Endodermal cell (in vitro differentiated cells): ENCODE data around the gene IQCE. TPM values are rescaled to one million over a fixed set of nuclear protein-coding genes. Genes with fewer than 3 reads are reported as not detected.
"Not testable (repeated sequence)": the region's sequence is repeated elsewhere in the genome, so short reads cannot be mapped to it uniquely, and the experiment has no call there.

Experiments
- DNase-seq: peaks from one replicate; pipeline ENCODE4 v3.0.0-alpha.2; 2017
- H3K27ac ChIP-seq: 2 replicates; pipeline ENCODE4 v1.5.1; 2013; ENCODE audit warnings: mild to moderate bottlenecking, low read depth, low read length, moderate library complexity
- H3K27me3 ChIP-seq: 2 replicates; pipeline ENCODE4 v1.6.1; 2013; ENCODE audit warnings: mild to moderate bottlenecking, low read length, moderate library complexity; ENCODE audit not compliant: insufficient read depth, control insufficient read depth, poor library complexity, severe bottlenecking
- H3K36me3 ChIP-seq: 2 replicates; pipeline ENCODE4 v1.7.0; 2013; ENCODE audit warnings: mild to moderate bottlenecking, low read length, moderate library complexity; ENCODE audit not compliant: control insufficient read depth, insufficient read depth
- H3K4me1 ChIP-seq: one replicate; pipeline ENCODE4 v1.7.0; 2013; ENCODE audit warnings: low read length; ENCODE audit not compliant: control insufficient read depth, insufficient read depth
- H3K4me3 ChIP-seq: 2 replicates; pipeline ENCODE4 v1.5.1; 2013; ENCODE audit warnings: mild to moderate bottlenecking, low read length, moderate library complexity
- H3K9ac ChIP-seq: 2 replicates; pipeline ENCODE4 v1.6.1; 2013; ENCODE audit warnings: mild to moderate bottlenecking, low read length, moderate library complexity; ENCODE audit not compliant: poor library complexity, severe bottlenecking; ENCODE audit errors: extremely low read depth
- H3K9me3 ChIP-seq: 2 replicates; pipeline ENCODE4 v1.6.1; 2013; ENCODE audit warnings: mild to moderate bottlenecking, low read length, moderate library complexity; ENCODE audit not compliant: control insufficient read depth
- H3K27ac Mint-ChIP-seq: 2 replicates; pipeline ENCODE4 v1.8.0; 2020; ENCODE audit warnings: mixed read lengths
- H3K27me3 Mint-ChIP-seq: 2 replicates; pipeline ENCODE4 v1.8.0; 2021; ENCODE audit warnings: mild to moderate bottlenecking, mixed read lengths; ENCODE audit not compliant: insufficient read depth
- H3K36me3 Mint-ChIP-seq: 2 replicates; pipeline ENCODE4 v1.8.0; 2020; ENCODE audit warnings: low read depth, mixed read lengths
- H3K4me1 Mint-ChIP-seq: 2 replicates; pipeline ENCODE4 v1.8.0; 2020; ENCODE audit warnings: mixed read lengths
- H3K4me3 Mint-ChIP-seq: 2 replicates; pipeline ENCODE4 v1.8.0; 2020; ENCODE audit warnings: mild to moderate bottlenecking, moderate library complexity, mixed read lengths
- H3K9me3 Mint-ChIP-seq: 2 replicates; pipeline ENCODE4 v1.8.0; 2020; ENCODE audit warnings: mild to moderate bottlenecking, mixed read lengths
- WGBS, 2 experiments: methylation state at CpG; one replicate each; pipeline versions ENCODE4 v1.1.5 to v1.1.7; 2013; ENCODE audit warnings: missing lambda C conversion rate in 2 of 2, mixed read lengths in 1 of 2; ENCODE audit not compliant: insufficient coverage in 1 of 2, insufficient read length in 1 of 2; 5-methylcytosine and 5-hydroxymethylcytosine counted together
- total RNA-seq, 2 donors: library from RNA; stranded (reverse); fragmentation: NEBNext Ultra II Directional in 1 of 2; extraction: Animal tissue kit (Norgen Biotek cat#: 25700) in 1 of 2; gene quantifications; 2 replicates in 1 of 2; 3 replicates in 1 of 2; pipeline ENCODE4 v1.2.1, GENCODE V29; 2021
- TF ChIP-seq, protein P1 (sequence below): fragments of 200-600 bp; sonication (generic); conservative IDR thresholded peaks from 2 replicates; pipeline ENCODE4 v1.5.0; 2021; ENCODE audit warnings: antibody characterized with exemption, mild to moderate bottlenecking

IQCE gene
- total RNA-seq, 2 donors from 2014 or later, result 15.4 to 20.8 TPM

DNA sequence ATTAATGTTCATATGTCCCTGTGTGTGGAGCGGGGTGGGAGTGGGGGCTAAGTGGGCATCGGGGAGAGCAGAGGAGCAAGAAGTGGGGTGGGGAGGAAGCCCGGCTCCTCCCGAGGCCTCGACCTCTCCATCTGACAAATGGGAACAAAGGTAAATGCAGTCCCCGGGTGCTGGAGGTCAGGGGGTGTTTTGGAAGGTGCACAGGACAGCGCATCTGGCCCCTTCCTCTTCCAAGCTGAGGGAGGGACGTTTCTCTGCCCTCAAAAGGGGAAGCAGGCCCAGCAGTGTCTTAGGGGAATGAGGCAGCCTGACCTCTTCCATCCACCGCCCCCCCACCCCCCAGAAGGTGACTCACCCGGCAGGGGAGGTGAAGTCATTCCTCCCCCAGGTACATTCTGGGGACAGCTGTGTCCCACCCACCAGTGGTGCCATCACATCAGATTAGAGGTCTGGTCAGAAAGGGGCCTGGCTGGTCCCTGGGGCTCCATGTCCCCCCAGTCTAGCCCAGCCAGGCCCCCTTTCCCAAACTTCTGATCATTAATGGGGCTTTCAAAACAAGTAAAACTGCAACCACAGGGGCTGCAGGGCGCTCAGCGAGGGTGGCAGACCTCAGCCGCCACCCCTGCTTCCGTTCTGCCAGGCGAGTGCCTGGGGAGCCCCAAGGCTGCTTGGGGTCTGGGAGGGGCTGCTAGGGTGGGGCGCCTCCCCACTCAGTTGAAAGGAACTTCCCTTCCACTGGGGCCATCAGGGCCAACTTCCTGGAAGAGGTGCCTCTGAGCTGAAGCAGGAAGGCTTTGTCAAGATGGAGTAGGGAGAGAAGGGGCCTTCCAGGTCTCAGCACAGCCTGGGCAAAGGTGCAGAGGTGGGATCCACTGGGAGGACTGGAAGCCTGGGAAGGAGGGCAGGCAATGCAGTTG, 28.4 kb upstream of the IQCE start:
- H3K27ac ChIP-seq, result peak overlapping the region; percentile 64
- no peak overlapping the region for H3K4me3 ChIP-seq
- H3K9me3 ChIP-seq, result no peaks in the 10 kb centered on the region
- TF ChIP-seq, protein P1, sequence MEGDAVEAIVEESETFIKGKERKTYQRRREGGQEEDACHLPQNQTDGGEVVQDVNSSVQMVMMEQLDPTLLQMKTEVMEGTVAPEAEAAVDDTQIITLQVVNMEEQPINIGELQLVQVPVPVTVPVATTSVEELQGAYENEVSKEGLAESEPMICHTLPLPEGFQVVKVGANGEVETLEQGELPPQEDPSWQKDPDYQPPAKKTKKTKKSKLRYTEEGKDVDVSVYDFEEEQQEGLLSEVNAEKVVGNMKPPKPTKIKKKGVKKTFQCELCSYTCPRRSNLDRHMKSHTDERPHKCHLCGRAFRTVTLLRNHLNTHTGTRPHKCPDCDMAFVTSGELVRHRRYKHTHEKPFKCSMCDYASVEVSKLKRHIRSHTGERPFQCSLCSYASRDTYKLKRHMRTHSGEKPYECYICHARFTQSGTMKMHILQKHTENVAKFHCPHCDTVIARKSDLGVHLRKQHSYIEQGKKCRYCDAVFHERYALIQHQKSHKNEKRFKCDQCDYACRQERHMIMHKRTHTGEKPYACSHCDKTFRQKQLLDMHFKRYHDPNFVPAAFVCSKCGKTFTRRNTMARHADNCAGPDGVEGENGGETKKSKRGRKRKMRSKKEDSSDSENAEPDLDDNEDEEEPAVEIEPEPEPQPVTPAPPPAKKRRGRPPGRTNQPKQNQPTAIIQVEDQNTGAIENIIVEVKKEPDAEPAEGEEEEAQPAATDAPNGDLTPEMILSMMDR, result no peak
- H3K36me3 ChIP-seq, result no peaks in the 10 kb centered on the region
- peaks cover 7% of the 10 kb centered on the region for H3K9me3 Mint-ChIP-seq
- no peak overlapping the region for H3K4me3 Mint-ChIP-seq
- H3K27me3 ChIP-seq, result no peaks in the 10 kb centered on the region
- peaks cover 21% of the 10 kb centered on the region for H3K4me1 Mint-ChIP-seq
- H3K4me1 ChIP-seq, result peaks cover 16% of the 10 kb centered on the region
- H3K27me3 Mint-ChIP-seq, result no peaks in the 10 kb centered on the region
- WGBS, 2 experiments, result 90 to 97% methylated on average over 9 to 16 of the region's 16 CpGs
- H3K9ac ChIP-seq, result no peak overlapping the region
- DNase-seq, result no peak
- peaks cover 10% of the 10 kb centered on the region for H3K36me3 Mint-ChIP-seq
- H3K27ac Mint-ChIP-seq, result no peak overlapping the region

DNA sequence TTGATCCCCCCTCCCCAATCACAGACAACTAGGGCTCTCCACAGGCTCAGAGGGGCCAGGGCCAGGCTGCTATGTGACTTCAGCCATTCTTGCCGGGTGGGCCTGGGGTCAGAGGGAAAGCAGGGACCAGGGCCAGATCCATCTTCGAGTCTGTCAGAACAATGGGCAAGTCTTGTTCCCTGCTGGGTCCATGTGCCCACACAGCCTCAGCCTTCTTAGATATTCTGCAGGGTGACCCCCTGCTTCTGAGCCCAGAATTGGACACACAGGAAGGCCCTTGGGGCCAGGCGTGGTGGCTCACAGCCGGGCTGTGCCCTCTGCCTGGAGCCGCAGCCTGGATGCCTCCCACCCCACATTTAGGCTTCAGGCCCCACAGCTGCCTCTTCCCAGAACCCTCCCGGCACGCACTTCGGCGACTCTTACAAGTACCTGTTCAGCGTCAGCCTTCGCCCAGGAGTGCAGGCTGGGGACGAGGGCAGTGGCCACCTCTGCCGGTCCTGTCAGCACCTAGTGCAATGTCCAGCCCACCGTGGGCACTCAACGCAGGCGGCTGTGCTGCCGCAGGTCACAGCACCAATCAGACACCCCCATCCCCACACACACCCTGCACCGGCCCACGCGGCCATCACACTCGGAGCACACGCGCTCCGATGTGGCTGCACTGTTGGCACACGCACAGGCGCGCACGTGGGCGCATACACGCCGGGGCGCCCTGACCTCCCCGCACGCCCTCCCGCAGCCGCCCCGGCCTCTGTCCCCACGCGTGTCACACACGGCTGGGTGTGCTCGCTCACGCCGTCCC, 27.6 kb upstream of the IQCE start:
- H3K9me3 ChIP-seq, H3K36me3 Mint-ChIP-seq, H3K27me3 ChIP-seq, H3K4me3 Mint-ChIP-seq, H3K27ac Mint-ChIP-seq, H3K27me3 Mint-ChIP-seq, H3K36me3 ChIP-seq, H3K9ac ChIP-seq, H3K4me3 ChIP-seq: not testable (repeated sequence)
- Histone ChIP-seq H3K4me1 (peaks cover 16% of the 10 kb centered on the region), H3K27ac (peak overlapping the region; percentile 64)
- H3K9me3 Mint-ChIP-seq, result peaks cover 11% of the 10 kb centered on the region
- 79 to 90% methylated on average over 4 to 39 of the region's 43 CpGs for WGBS, 2 experiments
- DNase-seq, result peak; percentile 53
- peaks cover 21% of the 10 kb centered on the region for H3K4me1 Mint-ChIP-seq

DNA sequence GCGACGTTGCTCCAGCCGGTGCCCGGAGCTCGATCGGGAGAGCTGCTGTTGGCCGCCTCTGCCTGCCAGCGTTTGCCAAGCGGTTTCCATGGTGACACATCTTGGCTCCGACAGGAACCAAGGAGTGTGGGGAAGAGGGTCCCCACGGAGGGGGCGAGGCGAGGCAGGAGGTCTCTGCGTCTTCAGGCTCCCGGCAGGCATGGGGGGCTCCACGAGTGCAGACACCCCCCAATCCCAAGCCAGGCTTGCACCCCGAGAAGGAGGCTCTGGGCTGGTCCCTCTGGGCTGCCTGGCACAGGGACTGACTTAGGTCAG, 27.0 kb upstream of the IQCE start:
- H3K27me3 Mint-ChIP-seq, H3K36me3 ChIP-seq, H3K27ac ChIP-seq, H3K4me3 Mint-ChIP-seq, H3K27me3 ChIP-seq, H3K9me3 ChIP-seq, H3K36me3 Mint-ChIP-seq, H3K4me3 ChIP-seq, DNase-seq, H3K9ac ChIP-seq, H3K27ac Mint-ChIP-seq: not testable (repeated sequence)
- peaks cover 16% of the 10 kb centered on the region for H3K4me1 ChIP-seq
- peaks cover 11% of the 10 kb centered on the region for H3K9me3 Mint-ChIP-seq
- peaks cover 21% of the 10 kb centered on the region for H3K4me1 Mint-ChIP-seq
- WGBS, 2 experiments, result 70 to 93% methylated on average over 2 to 17 of the region's 17 CpGs

DNA sequence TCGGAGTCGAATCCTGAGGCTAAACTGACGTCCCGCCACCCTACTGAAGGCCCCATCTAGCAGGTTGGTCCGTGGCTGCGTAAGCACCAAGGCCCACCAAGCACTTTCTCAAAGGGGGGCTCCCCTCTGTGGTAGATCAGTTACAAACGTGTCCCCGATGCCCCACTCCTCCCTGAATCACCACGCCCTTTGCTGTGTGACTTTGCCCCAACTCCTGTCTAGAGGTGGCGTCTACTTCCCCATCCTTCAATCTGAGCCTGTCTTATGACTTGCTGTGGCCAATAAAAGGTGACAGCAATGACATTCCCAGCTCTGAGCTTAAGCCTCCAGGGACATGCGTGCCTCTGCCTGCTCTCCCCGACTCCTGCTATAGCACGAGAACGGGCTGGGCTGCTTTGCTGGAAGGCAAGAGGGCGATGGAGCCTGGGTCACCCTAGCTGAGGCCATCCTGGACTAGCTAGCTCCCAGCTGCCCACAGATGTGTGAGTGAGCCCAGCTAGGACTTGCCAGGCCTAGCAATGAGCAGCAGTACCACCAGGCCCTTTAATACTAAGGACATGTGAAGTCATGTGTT, 26.5 kb upstream of the IQCE start:
- H3K27ac ChIP-seq, H3K4me3 Mint-ChIP-seq, H3K27ac Mint-ChIP-seq, H3K27me3 ChIP-seq, H3K27me3 Mint-ChIP-seq, H3K4me3 ChIP-seq, H3K9me3 ChIP-seq, H3K9ac ChIP-seq, H3K36me3 ChIP-seq, DNase-seq, H3K36me3 Mint-ChIP-seq: not testable (repeated sequence)
- peaks cover 17% of the 10 kb centered on the region for H3K4me1 Mint-ChIP-seq
- peaks cover 11% of the 10 kb centered on the region for H3K9me3 Mint-ChIP-seq
- 91 to 95% methylated on average over 5 to 11 of the region's 15 CpGs for WGBS, 2 experiments
- H3K4me1 ChIP-seq, result peaks cover 16% of the 10 kb centered on the region

DNA sequence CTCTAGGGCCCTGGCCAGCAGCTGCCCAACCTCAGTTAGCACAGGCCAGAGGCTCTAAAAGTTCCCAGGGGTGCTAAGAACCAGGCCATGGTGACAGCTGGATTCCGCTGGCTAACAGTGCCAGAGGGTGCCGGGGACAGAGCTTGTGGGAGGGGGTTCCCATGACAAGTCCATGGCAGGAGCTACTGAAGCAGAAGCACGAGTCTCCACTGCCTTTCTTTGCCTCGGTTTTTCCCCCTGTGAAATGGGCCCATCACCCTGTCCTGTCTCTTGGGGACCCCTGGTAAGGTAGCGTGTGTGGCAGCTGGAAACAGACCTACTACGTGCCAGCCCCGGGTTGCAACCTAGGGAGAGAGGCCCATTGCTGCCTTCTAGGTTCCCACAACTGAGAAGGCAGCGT, 26.0 kb upstream of the IQCE start:
- not testable (repeated sequence) for H3K27ac ChIP-seq, H3K4me3 Mint-ChIP-seq, H3K9me3 ChIP-seq, H3K27me3 ChIP-seq, H3K9ac ChIP-seq, H3K36me3 Mint-ChIP-seq, H3K27ac Mint-ChIP-seq, DNase-seq, H3K4me3 ChIP-seq, H3K36me3 ChIP-seq, H3K27me3 Mint-ChIP-seq
- 93 to 100% methylated on average over 1 to 4 of the region's 8 CpGs for WGBS, 2 experiments
- Mint-ChIP-seq H3K9me3 (peaks cover 11% of the 10 kb centered on the region), H3K4me1 (peaks cover 12% of the 10 kb centered on the region)
- peaks cover 11% of the 10 kb centered on the region for H3K4me1 ChIP-seq

DNA sequence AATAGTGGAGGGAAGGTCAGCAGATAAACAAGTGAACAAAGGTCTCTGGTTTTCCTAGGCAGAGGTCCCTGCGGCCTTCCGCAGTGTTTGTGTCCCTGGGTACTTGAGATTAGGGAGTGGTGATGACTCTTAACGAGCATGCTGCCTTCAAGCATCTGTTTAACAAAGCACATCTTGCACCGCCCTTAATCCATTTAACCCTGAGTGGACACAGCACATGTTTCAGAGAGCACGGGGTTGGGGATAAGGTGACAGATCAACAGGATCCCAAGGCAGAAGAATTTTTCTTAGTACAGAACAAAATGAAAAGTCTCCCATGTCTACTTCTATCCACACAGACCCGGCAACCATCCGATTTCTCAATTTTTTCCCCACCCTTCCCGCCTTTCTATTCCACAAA, 25.2 kb upstream of the IQCE start:
- not testable (repeated sequence) for H3K4me3 ChIP-seq, H3K27ac Mint-ChIP-seq, H3K9ac ChIP-seq, H3K36me3 Mint-ChIP-seq, H3K4me3 Mint-ChIP-seq, H3K9me3 ChIP-seq, H3K27ac ChIP-seq, H3K4me1 ChIP-seq, H3K36me3 ChIP-seq, H3K4me1 Mint-ChIP-seq, H3K27me3 ChIP-seq, H3K27me3 Mint-ChIP-seq, DNase-seq
- no CpG with 5 or more reads among the region's 8 CpGs for WGBS, 2 experiments
- H3K9me3 Mint-ChIP-seq, result peaks cover 11% of the 10 kb centered on the region
